ENCODE results near the gene FBXO45. TPM values are rescaled to one million over a fixed set of nuclear protein-coding genes. Genes with fewer than 3 reads are reported as not detected.

The FBXO45 gene
- total RNA-seq, 1 experiment from 2014 or later: 18.6 TPM

DNA sequence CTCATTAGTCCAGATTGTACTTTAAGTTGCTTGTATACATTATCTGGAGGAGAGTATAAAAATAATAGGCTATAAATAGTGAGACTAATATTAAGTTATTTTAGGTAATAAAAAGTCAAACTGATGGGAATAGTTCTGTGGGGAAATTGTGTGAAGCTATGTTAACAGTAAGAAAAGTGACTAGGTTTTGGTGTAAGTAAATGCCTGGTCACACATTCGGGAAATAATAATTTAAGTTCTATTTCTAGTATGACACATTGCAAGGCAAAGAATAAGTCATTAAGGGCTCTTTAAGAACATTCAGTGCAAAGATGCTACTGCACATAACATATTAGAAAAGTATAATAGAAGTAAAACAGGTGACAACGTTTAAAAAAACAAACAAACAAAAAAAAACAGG is 52.2 kb downstream of the FBXO45 start:
- Mint-ChIP-seq H3K27ac (no peak overlapping the region), H3K4me3 (no peak overlapping the region), H3K36me3 (ENCODE audit: insufficient read depth in 1 of 3, low read depth in 3 of 3) (no peaks in the 10 kb centered on the region), H3K9me3 (no peaks in the 10 kb centered on the region), H3K4me1 (peaks cover 21% of the 10 kb centered on the region in 2 experiments), H3K27me3 (ENCODE audit: low read depth) (no peaks in the 10 kb centered on the region)
- no peak overlapping the region for H2BK20ac ChIP-seq (ENCODE audit: low read depth, low read length, poor library complexity, severe bottlenecking)
- no peaks in the 10 kb centered on the region for H4K20me1 ChIP-seq (ENCODE audit: control insufficient read depth, insufficient read depth, insufficient read length)
- no peak overlapping the region for H3K4me2 ChIP-seq (ENCODE audit: insufficient read depth, insufficient read length, low read length)
- H3K23me2 ChIP-seq (ENCODE audit: insufficient read length, low read depth, low read length, poor library complexity, severe bottlenecking): no peaks in the 10 kb centered on the region
- DNase-seq: no peak
- no peak overlapping the region for H2BK12ac ChIP-seq (ENCODE audit: insufficient read length, low read depth, low read length)
- H3K4me1 ChIP-seq (ENCODE audit: insufficient read depth, low read length): peaks cover 3% of the 10 kb centered on the region; the same call in 1 of the 2 replicates
- no peaks in the 10 kb centered on the region for H3K79me1 ChIP-seq (ENCODE audit: insufficient read depth, low read depth, low read length, poor library complexity, severe bottlenecking)
- no peaks in the 10 kb centered on the region for H3K9me3 ChIP-seq (ENCODE audit: control insufficient read depth, low read depth, low read length)
- TF ChIP-seq, protein P1, sequence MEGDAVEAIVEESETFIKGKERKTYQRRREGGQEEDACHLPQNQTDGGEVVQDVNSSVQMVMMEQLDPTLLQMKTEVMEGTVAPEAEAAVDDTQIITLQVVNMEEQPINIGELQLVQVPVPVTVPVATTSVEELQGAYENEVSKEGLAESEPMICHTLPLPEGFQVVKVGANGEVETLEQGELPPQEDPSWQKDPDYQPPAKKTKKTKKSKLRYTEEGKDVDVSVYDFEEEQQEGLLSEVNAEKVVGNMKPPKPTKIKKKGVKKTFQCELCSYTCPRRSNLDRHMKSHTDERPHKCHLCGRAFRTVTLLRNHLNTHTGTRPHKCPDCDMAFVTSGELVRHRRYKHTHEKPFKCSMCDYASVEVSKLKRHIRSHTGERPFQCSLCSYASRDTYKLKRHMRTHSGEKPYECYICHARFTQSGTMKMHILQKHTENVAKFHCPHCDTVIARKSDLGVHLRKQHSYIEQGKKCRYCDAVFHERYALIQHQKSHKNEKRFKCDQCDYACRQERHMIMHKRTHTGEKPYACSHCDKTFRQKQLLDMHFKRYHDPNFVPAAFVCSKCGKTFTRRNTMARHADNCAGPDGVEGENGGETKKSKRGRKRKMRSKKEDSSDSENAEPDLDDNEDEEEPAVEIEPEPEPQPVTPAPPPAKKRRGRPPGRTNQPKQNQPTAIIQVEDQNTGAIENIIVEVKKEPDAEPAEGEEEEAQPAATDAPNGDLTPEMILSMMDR (conservative IDR thresholded peaks at IDR 0.05): no peak
- no peak overlapping the region for H2BK5ac ChIP-seq (ENCODE audit: insufficient read length, low read length)
- H3K27me3 ChIP-seq (ENCODE audit: insufficient read depth, low read length): no peaks in the 10 kb centered on the region
- no peak overlapping the region for H2AFZ ChIP-seq (ENCODE audit: low read length)
- WGBS (ENCODE audit: extremely low coverage, insufficient read length, low lambda C conversion rate): no CpG with 5 or more reads among the region's 2 CpGs
- H3K23ac ChIP-seq (ENCODE audit: insufficient read length, low read depth, low read length): no peak overlapping the region
- no peak overlapping the region for H4K8ac ChIP-seq (replicated peaks; ENCODE audit: insufficient read length, low read depth, low read length)
- H3K79me2 ChIP-seq (ENCODE audit: insufficient read depth, low read length): no peaks in the 10 kb centered on the region
- no peak overlapping the region for H3K27ac ChIP-seq (ENCODE audit: insufficient read length, low read depth, low read length)
- no peak overlapping the region for H3K9ac ChIP-seq (ENCODE audit: extremely low read depth, insufficient read length, low read length)
- no peak overlapping the region for H2AK5ac ChIP-seq (ENCODE audit: insufficient read length, low read length)
- no peak overlapping the region for H3T11ph ChIP-seq (ENCODE audit: low read length)
- H3K4ac ChIP-seq (ENCODE audit: low read depth, low read length): no peak overlapping the region
- H3K18ac ChIP-seq (ENCODE audit: insufficient read length, low read depth, low read length): no peak overlapping the region
- H4K5ac ChIP-seq (ENCODE audit: insufficient read length, low read depth, low read length): no peak overlapping the region
- no peak overlapping the region for H4K91ac ChIP-seq (ENCODE audit: insufficient read length, low read depth, low read length)
- no peak overlapping the region for H3K14ac ChIP-seq (ENCODE audit: insufficient read depth, low read length)
- H2BK15ac ChIP-seq (ENCODE audit: low read depth, low read length): no peak overlapping the region
- no peak overlapping the region for H2BK120ac ChIP-seq (ENCODE audit: low read depth, low read length, poor library complexity, severe bottlenecking)
- no peak overlapping the region for H3K56ac ChIP-seq (ENCODE audit: insufficient read length, low read depth, low read length)

Measured in H9 (cell line).